HG03442 (cell line): ENCODE data around the gene HTR3B.
"Not testable (repeated sequence)": the region's sequence is repeated elsewhere in the genome, so short reads cannot be mapped to it uniquely, and the experiment has no call there.

Experiments used
- ATAC-seq: cut with Tn5 transposase; IDR thresholded peaks from one replicate; pipeline ENCODE4 v1.9.1; 2021; ENCODE audit warnings: mild to moderate bottlenecking, moderate library complexity; ENCODE audit not compliant: unreplicated experiment

Gene HTR3B

DNA sequence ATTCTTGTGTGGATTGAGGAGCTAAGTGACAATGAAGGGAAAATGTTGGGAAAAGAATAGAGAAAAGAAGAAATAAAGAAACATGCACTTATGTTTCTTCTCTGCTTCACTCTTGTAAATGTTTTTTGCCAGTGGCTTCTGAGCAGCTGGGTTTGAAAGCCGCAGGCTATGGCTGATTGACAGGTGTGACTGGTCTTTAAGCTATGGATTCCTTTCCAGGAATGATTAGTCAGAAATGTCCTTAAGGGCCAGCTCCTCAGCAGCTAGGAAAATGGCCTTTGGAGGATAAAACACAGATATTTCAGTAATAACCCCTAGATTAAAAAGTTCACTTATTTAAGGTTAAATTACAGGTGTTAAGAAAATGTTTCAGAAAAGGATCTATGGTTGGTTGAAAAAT, 22.7 kb upstream of the HTR3B start:
- no peak for ATAC-seq

DNA sequence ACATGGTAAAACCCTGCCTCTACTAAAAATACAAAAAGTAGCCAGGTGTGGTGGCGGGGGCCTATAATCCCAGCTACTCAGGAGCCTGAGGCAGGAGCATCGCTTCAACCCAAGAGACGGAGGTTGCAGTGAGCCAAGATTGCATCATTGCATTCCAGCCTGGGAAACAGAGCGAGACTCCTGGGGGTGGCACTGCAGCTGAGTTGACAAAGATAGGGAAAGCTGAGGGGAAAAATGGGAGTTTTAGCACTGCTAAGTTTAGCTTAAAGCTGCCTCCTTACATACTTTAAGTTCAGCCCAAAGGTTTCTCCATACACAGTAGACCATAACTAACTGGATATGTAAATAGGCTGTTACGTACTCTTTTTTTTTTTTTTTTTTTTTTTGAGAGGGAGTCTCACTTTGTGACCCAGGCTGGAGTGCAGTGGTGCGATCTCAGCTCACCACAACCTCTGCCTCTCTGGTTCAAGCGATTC, 20.2 kb upstream of the HTR3B start:
- no peak for ATAC-seq

DNA sequence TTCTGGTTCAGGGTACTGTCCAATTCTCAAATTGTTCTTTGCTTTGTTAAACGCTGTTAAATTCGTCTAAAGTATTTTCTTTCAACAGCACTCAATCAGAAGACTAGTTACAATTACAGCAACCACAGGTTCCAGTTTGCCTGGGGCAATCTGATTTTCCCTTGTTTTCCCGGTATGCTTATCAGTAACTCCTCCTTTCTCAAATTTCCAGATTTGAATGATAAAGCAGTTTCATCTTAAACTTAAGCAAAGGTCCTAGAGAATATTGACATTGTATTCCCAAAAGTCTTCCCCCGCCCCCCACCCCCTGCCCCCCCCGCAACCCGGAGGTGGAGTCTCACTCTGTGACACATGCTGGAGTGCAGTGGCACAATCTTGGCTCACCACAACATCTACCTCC, 18.7 kb upstream of the HTR3B start:
- ATAC-seq = no peak

DNA sequence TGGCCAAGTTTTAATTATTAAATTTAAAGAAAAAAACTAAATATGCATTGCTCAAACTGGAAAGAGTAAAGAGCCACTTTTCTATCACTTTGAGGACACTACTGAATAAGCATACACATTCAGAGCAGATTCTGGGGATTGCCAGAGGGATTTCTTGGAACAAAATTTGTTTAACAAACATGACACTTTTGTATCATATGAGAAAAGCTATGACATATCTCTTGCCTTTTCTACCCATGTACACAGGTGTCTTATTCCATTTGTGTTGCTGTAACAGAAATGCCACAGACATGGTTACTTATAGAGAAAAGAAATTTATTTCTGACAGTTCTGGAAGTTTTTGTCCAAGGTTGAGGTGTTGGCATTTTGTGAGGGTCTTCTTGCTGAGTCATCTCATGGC, 15.7 kb upstream of the HTR3B start:
- ATAC-seq = no peak

DNA sequence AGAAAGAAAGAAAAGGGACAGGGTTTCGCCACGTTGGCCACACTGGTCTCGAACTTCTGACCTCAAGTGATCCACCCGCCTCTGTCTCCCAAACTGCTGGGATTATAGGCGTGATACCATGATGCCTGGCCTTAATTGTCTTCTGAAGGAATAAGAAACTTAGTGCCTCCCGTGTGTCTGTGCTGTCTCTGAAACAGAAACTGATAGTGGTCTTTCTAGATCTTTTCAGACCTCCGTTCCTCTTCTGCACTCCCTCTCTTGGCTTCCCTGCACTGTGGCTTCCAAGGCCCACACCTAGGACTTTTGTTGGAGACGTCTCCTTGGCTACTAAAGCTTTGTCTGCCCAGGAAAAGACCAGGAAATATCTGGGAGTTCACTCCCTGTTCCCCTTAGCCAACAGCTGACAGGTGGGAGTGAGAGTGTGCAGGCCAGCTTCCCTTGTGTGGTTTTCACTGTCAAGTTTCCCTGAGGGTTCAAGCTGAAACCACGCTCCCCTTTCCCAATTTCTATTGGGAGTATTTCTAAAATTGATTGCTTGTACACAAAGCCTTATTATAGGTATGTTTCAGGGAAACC, 10.1 kb upstream of the HTR3B start:
- no peak for ATAC-seq

DNA sequence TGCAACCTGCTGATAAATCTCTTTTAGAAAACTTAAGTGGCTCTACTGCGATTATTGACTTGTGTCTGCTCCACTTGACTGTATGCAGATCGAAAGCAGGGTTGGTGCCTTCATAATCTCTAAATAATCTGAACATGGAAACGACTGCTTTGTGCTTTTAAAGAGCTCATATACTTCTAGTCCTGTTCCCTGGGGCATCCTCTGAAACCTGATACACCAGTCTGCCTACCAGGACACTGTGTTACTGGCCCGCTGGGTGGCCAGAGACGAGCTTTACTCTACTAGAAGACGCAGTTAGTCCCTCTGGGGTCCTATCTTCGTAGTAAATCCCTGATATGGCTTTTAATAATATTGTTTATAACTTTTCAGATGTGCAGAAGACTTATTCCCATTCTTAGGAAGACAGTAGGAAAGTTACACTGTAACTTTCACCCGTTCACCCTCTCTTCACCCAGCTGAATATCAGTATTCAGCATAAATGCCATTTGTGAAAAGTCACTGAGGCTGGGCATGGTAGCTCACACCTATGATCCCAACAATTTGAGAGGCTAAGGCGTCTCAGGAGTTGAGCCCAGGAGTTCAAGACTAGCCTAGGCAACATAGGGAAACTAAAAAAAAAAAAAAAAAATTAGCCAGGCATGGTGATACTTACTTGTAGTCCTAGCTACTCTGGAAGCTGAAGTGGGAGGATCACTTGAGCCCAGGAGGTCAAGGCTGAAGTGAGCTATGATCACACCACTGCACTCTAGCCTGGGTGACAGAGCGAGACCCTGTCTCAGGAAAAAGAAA, 9.0 kb upstream of the HTR3B start:
- ATAC-seq = no peak

DNA sequence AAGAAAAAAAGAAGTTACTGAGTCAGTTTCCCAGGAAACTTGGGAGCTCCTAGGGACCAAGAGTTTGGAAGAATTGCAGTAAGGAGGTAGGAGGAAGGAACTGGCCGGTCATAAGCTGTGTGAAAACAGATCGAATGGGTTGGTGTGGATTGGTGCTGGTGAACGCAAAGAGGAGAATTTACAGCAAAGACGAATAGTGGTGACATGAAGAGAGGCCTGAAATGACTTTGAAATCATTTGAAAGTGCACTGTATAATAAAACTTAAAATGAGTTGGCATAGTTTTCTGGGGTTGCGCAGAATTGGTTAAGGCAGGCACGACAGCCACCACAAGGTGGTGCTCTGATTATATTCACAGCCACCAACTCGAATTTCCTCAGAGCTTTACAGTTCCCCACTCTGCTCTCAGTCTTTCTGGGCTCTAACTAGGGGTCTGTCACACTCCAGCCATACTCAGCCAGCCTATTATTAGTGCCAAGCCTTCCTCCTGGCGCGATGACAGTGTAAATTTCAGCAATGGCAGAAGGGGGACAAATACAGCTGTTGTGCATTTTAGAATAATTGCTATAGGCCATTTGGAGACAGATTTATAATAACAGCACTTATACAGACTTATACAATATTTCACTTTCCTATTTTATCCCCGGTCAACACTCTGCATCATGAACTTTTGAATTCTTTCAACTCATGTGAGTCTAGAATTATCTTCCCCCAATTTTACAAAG, 8.3 kb upstream of the HTR3B start:
- no peak for ATAC-seq

DNA sequence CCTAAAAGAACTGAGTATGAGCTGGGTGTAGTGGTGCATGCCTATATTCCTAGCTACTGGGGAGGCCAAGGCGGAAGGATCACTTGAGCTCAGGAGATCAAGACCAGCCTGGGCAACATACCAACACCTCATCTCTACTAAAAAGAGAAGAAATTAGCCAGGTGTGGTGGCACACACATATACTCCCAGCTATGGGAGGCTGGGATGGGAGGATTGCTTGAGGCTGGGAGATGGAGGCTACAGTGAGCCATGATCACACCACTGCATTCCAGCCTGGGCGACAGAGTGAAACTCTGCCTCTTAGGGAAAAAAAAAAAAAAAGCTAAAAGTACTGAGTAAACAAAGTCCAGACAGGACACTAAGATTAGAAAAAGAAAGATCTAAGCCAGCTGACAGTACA, 3.5 kb upstream of the HTR3B start:
- ATAC-seq = no peak

DNA sequence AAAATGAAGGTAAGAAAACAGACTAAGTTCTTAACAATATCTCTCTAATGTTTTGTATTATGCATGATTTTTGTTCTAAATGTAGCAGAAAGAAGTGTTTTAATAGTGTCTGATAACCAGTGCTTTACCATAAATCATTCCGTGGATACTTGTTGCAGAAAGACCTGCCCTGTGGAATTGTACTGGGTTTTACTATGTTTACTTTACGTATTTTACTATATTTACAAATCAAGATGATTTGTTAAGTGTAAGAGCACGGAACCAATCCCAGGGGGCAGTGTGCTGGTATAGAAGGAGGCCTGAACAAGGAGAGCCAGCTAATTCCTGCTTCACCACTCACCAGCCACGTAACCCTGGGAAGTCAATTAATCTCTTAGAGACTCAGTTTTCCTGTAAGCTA, 1.4 kb downstream of the HTR3B start:
- no peak for ATAC-seq

DNA sequence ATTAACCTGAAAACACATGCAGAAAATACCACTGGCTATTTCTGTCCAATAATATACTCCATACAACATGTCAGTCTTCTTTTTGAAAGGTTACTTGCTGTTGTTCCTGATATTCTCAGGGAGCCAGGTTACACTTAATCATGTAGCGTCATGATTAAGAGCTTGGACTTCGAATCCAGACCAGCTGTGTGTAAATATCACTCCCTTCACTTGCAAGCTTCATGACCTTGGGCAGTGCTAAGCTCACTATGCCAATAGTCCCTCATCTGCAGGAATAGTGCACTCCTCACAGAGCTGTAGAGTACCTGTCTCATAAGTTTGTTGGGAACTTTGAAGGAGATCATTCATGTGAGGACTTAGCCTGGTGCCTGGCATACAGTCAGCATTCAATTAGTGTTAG, 1.9 kb downstream of the HTR3B start:
- no peak for ATAC-seq

DNA sequence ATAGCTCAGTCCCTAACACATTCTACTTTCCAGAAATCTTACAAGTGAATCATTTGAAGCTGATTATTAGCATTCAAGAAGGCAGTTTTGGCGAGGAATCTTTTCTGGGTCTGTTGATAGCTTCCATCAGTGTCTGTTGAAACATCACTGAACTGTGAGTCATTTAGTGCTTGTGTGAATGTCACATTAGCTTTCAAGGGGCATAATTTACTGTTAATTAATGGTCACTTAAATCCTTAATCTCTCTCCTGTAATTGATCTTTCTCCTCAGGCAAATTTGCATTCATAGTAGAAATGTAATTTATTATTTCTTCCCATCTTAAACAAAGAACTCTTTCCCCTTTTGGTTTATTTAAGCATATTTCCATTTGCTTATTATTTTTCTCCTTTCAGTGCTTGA, 2.6 kb downstream of the HTR3B start:
- no peak for ATAC-seq

DNA sequence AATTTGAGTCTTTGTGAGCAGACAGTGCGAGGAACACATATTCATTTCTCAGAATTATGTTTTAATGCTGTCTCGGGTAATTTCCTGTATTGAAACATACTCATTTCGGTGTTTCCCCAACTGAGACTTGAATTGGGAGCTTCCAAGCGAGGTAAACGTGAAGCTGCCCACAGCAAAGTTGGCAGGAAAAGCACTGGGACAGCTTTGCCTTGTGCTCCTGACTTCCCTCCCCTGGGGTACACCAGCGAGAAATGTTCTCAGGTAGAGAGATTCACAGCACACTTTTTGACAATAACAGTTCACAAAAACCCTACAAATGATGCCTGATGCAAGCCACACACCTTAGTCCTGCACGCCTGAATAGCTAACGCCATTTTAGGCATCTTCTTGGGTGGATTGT, 3.1 kb downstream of the HTR3B start:
- ATAC-seq = no peak

DNA sequence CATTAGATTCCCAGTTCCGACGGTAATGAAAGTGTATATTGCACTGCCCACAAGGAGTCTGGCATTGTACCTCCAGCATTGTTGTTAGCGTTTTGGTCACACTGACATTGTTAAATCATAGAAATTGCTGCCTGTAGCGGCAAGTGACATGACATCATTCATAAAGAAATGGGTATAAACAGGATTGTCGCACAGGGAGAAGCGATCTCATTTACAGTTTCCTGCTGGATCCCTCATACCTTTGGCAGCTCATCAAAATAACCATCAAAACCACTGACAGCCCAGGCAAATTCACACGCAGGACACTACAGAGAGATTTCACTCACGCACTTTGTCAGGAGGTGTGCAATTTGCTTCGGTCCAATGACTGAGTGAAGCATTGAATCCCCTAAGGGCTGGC, 3.5 kb downstream of the HTR3B start:
- no peak for ATAC-seq

DNA sequence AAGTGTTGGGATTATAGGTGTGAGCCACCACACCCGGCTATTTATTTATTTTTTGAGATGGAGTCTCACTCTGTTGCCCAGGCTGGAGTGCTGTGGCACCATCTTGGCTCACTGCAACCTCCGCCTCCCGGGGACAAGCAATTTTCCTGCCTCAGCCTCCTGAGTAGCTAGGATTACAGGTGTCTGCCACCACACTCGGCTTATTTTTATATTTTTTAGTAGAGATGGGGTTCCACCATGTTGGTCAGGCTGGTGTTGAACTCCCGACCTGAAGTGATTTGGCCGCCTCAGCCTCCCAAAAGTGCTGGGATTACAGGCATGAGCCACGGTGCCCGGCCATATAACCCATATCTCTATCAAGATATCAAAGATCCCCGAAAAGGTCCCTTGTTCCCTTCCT, 6.9 kb downstream of the HTR3B start:
- ATAC-seq = not testable (repeated sequence)

DNA sequence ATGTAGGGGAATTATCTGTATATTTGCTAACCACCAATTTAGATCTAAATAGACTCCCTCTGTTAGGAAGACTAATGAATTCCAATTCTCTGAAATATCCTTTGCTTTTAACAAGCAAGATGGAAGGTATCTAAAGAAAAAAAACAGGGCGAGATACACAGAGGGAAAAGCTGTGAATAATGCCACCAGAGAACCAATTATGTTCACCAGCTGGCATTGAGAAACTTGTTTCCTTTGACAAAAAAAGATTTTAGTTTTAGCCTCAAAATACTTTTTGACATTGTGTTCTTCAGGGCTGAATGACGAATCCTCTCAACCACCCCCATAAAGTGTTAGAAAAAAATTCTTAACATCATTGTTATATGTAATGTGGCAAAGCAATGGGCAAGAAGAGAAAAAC, 19.0 kb downstream of the HTR3B start:
- ATAC-seq = no peak

DNA sequence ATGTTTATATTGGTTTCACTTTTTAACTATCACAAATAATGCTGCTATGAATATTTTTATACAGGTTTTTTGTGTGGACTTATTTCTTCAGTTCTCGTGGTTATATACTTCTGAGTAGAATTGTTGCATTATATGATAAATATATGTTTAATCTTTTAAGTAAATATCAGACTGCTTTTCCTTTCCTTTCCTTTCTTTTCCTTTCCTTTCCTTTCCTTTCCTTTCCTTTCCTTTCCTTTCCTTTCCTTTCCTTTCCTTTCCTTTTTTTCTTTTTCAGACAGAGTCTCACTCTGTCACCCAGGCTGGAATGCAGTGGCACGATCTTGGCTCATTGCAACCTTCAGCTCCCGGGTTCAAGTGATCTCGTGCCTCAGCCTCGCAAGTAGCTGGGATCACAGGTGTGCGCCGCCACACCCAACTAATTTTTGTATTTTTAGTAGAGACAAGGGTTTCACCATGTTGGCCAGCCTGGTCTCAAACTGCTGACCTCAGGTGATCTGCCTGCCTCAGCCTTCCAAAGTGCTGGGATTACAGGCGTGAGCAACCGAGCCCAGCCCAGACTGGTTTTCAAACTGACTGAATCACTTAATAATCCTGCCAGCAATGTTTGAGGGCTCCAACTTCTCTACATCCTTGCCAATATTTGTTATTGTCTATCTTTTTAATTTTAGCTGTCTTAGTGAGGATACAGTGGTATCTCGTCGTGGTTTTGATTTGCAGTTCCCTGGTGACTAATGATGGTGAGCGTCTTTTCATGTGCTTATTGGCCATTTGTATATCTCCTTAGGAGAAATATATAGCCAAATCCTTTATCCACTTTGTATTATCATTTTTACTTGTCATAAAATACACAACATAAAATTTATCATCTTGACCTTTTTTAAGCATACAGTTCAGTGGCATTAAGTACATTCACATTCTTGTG, 21.9 kb downstream of the HTR3B start:
- ATAC-seq = no peak

DNA sequence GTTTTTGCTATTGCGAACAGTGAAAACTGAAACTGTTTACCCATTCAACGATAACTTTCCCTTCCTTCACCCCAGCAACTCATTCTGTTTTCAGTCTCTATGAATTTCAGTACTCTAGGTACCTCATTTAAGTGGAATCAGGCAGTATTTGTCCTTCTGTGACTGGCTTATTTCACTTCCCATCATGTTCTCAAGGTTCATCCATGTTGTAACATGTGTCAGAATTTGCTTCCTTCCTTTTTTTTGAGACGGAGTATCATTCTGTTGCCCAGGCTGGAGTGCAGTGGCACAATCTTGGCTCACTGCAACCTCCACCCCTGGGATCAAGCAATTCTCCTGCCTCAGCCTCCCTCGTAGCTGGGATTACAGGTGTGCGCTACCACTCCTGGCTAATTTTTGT, 23.7 kb downstream of the HTR3B start:
- ATAC-seq = no peak

DNA sequence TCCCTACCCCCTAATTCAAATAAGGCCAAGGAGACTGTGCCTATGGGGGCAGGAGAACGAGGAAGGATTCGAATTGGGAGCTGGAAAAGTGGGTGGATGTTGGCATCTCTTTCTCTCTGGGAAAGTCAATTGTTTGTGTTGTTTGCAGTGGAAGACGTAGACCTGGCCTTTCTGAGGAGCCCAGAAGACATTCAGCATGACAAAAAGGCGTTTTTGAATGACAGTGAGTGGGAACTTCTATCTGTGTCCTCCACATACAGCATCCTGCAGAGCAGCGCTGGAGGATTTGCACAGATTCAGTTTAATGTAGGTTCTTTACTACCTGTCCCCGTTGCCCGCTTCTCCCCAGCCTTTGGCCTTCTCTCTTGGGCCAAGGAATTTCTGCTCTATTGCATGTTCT, 28.2 kb downstream of the HTR3B start:
- ATAC-seq = no peak

DNA sequence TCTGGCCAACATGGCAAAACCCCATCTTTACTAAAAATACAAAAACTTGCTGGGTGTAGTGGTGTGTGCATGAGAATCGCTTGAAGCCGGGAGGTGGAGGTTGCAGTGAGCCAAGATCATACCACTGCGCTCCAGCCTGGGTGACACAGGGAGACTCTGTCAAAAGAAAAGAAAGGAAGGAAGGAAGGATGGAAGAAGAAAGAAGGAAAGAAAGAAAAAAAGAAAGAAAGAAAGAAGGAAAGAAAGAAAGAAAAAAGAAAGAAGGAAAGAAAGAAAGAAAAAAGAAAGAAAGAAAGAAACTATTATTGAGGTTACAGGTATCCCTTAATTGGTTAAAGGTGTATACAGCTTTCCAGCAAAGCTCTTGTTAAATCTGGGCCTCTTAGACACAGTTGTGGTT, 29.6 kb downstream of the HTR3B start:
- ATAC-seq = not testable (repeated sequence)

DNA sequence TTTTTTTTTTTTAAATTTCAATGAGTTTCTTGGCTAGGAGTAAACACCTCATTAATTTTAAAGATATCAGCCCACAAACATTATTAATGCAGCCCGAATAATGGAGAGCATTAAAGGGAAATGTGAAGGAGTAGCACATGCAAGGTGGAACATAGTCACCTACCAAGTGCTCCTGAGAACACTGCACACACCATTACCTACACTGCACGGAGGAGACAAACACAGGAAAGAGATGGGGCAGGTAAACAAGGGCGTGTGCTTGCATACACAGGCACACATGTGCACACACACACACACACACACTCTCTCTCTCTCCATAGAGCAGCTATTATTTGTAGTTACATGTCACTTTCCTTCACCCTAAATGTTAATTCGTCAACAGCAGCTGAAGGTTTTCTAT, 30.2 kb downstream of the HTR3B start:
- ATAC-seq = no peak

DNA sequence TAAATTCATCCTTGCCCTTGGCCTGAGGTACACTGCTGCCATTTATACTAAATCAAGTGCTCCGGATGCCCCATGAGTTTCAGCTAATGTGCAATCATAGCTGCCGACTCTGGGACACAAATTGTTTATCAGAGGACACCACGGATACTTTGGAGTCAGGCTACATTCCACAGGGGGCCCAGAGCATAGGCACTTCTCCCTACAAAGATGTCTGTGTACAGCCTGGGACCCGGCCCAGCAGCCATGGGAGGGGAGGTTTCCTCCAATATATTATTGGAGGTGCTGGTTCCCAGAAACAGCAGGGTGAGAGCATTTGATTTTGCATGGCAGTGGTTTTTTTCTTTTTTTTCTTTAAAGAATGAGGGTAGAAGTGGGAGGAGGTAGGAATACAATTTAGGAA, 31.3 kb downstream of the HTR3B start:
- ATAC-seq = no peak
